ENCODE measurements around the gene MFSD12.
"Not testable (repeated sequence)": the region's sequence is repeated elsewhere in the genome, so short reads cannot be mapped to it uniquely, and the experiment has no call there.

The MFSD12 gene

DNA sequence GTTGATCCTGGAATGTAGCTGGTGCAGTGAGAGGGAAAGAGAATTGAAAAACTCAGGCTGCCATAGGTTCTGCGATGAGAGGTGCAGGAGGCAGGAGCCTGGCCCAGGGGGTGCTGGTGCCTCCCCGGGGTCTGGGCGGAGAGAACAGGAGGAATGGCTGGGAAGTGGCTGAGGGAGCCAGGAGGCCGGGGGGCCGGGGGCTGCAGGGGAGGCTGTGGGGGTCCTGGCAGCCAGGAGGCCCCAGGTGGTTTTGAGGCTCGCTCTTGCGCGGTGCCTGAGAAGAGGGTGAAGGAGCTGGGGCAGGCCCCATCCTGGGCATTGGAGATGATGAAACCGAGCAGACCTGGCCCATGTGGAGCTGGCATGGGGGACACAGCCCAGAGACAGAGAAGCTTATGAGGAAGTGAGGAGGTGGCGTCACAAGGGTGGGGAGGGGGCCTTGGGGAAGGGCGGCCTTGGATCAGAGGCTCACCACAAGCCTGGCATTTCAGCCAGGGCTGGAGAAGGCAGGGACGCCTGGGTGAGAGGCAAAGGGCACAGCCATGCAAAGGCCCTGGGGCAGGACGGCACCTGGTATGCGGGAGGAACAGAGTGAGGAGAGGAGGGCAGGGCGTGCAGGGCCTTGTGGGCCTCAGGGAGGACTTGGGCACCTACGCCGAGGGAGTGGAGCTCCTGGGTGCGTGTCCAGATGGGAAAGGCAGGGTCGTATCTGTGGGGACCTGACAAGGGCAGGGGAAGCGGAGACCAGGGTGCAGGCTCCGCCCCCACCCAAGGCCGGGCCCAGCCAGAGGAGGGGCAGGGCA lies 19.7 kb downstream of the MFSD12 start:
- H3K4me3 ChIP-seq (ENCODE audit: low read depth, low read length), result no peak overlapping the region

DNA sequence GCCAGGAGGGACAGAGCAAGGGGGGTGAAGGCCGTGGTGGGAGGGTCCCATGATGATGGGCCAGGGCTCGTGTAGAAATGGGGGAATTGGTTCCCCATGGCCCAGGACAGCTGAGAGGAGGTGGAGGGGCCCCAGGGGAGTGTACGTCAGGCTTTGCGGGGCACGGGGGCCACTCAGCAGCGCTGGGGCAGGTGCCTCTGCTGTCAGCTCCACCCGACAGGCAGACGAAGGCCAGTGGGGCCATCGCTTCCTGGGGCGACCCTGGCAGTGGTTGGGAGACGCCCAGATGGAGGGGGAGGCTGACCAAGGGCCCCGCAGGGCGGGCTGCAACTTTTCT lies 20.3 kb downstream of the MFSD12 start:
- H3K4me3 ChIP-seq (ENCODE audit: low read depth, low read length), result no peak overlapping the region

DNA sequence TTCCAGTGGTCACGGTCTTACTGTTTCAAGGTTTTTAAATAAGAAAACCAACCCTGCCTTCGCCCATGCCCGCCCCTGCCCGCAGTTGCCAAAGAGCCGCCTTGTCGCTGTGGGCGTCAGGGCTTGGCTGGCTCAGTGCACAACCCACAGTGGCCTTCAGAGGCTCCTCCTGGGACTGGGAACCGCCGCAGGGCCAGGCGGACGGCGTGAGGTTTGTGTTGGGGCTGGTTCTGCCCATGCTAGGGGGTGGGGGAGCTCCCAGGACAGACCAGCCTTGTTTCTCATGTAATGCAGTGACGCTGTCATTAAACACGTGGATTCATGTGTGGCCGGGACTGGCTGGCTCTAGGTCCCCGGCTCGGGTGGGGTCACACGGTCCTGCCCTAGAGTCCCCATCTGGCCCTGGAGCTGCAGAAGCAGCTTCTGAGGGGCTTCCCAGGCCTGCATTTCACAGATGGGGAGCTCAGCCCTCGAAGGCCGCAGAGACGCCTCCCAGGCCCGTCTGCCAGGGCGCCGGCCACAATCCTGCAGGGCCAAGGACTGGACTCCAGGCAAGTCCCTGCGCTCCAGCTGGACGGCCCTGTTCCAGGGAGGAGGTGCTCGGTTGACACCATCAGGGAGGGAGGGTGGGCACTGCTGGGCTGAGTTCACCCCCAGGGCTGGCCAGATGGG lies 20.8 kb downstream of the MFSD12 start:
- no peak overlapping the region for H3K4me3 ChIP-seq (ENCODE audit: low read depth, low read length)

DNA sequence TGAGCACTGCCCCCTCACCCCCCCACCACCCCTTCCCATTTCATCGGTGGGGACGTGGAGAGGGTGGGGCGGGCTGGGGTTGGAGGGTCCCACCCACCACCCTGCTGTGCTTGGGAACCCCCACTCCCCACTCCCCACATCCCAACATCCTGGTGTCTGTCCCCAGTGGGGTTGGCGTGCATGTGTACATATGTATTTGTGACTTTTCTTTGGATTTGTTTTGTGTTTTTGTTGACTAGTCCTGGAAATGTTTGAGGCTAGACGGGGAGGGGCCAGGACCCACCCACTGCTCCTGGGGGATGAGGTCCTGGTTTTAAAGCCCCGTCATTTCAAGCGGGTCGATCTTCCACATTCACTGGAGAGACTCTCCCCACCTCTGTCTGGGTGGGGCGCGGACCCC lies 21.4 kb downstream of the MFSD12 start:
- no peak overlapping the region for H3K4me3 ChIP-seq (ENCODE audit: low read depth, low read length)

DNA sequence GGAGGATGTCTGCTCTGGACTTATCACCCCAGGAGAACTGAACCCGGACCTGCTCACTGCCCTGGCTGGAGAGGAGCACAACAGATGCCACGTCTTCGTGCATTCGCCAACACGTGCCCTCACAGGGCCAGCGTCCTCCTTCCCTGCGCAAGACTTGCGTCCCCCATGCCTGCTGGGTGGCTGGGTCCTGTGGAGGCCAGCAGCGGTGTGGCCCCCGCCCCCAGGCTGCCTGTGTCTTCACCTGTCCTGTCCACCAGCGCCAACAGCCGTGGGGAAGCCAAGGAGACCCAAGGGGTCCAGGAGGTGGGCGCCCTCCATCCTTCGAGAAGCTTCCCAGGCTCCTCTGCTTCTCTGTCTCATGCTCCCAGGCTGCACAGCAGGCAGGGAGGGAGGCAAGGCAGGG lies 21.8 kb downstream of the MFSD12 start:
- H3K4me3 ChIP-seq (ENCODE audit: low read depth, low read length), result no peak overlapping the region

DNA sequence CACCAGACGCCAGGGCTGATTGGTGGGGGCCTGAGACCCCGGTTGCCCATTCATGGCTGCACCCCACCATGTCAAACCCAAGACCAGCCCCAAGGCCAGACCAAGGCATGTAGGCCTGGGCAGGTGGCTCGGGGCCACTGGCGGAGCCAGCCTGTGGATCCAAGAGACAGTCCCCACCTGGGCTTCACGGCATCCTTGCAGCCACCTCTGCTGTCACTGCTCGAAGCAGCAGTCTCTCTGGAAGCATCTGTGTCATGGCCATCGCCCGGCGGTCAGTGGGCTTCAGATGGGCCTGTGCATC lies 22.2 kb downstream of the MFSD12 start:
- H3K4me3 ChIP-seq (ENCODE audit: low read depth, low read length), result no peak overlapping the region

DNA sequence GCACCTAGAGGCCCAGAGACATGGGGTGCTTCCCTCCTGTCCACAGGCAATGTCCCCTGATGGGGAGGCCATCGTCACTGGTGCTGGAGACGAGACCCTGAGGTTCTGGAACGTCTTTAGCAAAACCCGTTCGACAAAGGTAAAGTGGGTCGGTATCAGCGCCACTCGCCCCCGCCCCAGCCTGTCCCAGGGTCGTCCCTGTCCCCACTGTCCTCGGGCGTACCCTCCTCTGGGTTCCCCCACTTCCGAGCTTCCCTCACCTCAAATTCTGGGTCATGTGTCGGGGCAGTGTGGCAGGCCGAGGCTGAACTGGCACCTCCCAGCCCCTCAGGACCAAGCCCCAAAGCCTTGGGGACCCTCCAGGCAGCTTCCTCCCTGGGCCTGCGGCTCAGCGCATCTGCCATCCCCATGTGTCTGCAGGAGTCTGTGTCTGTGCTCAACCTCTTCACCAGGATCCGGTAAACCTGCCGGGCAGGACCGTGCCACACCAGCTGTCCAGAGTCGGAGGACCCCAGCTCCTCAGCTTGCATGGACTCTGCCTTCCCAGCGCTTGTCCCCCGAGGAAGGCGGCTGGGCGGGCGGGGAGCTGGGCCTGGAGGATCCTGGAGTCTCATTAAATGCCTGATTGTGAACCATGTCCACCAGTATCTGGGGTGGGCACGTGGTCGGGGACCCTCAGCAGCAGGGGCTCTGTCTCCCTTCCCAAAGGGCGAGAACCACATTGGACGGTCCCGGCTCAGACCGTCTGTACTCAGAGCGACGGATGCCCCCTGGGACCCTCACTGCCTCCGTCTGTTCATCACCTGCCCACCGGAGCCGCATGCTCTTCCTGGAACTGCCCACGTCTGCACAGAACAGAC lies 22.8 kb downstream of the MFSD12 start:
- H3K4me3 ChIP-seq (ENCODE audit: low read depth, low read length), result no peak overlapping the region

DNA sequence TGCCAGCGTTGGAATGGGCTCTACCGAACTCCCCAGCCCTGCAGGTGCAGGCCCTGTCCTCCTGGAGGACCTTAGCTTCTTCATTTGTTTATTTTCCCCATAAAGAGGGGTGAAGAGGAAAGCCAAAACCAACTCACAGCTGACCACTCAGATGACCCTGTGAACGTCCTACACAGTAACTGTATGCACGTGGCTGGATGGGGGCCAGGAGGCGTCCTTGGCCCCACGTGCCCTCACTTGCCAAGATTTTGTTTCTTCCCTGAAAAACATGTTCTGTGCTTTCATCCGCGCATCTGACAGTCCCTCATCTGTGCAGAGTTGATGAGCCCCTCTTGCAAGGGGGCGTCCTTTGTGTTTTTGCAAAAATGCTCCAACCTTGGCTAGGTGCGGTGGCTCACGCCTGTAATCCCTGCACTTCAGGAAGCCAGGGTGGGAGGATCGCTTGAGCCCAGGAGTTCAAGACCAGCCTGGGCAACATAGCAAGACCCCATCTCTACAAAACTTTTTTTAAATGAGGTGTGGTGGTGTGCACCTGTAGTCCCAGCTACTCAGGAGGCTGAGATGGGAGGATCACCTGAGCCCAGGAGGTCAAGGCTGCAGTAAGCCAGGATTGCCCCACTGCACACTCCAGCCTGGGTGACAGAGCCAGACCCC lies 23.7 kb downstream of the MFSD12 start:
- no peak overlapping the region for H3K4me3 ChIP-seq (ENCODE audit: low read depth, low read length)

DNA sequence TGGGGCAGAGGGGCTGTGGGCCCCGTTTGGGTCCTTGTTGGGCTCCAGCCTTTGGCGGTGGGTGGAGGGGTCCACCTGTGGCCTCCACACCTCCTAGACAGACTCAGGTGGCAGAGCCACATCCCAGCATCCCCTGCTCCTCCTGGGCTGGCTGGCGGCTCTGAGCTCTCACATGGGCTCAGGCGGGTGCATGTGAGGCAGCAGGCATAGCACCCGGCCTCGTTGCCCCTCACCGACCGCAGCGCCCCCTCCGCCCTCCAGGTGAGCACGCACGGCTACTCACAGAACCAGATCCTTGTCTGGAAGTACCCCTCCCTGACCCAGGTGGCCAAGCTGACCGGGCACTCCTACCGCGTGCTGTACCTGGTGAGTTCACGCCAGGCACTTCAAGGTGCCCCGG lies 24.4 kb downstream of the MFSD12 start:
- no peak overlapping the region for H3K4me3 ChIP-seq (ENCODE audit: low read depth, low read length)

DNA sequence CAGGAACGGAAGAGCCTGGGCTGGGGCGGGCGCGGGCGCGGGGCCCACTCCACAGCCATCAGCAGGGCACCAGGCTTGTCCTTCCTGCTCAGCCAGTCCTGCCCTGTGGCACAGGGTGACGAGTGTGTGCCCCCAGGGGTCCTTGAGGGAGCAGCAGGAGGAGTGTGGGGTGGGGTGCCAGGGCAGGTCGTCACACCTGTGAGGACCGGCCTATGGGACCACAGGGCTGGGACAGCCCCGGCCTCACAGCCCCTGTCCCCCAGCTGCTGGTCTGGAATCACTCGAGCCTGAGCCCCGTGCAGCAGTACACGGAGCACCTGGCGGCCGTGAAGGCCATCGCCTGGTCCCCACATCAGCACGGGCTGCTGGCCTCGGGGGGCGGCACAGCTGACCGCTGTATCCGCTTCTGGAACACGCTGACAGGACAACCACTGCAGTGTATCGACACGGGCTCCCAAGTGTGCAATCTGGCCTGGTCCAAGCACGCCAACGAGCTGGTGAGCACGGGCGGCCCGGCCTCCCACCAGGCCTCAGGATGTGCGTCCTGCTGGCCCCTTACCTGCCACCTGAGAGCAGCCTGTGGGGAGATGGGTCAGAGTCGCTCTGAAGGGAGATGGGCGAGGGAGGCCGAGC lies 25.1 kb downstream of the MFSD12 start:
- H3K4me3 ChIP-seq (ENCODE audit: low read depth, low read length), result no peak overlapping the region

DNA sequence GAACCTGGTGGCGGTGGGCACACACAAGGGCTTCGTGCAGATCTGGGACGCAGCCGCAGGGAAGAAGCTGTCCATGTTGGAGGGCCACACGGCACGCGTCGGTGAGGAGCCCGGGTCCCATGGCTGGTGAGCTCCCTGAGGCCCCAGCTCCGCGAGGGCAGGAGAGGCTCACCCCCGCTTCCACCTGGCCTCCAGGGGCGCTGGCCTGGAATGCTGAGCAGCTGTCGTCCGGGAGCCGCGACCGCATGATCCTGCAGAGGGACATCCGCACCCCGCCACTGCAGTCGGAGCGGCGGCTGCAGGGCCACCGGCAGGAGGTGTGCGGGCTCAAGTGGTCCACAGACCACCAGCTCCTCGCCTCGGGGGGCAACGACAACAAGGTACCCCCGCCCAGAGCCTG lies 25.7 kb downstream of the MFSD12 start:
- no peak overlapping the region for H3K4me3 ChIP-seq (ENCODE audit: low read depth, low read length)

DNA sequence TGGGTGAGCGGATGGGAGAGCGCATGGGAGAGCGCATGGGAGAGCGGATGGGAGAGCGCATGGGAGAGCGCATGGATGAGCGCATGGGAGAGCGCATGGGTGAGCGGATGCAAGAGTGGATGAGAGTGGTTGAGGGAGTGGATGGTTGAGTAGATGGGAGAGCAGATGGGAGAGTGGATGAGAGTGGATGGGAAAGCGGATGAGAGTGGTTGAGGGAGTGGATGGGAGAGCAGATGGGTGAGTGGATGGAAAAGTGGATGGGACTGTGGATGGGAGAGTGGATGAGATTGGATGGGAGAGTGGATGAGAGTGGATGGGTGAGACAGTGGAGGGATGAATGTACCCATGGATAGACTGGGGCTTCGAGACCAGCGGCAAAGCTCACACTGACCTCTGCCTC lies 27.0 kb downstream of the MFSD12 start:
- no peak overlapping the region for H3K4me3 ChIP-seq (ENCODE audit: low read depth, low read length)

DNA sequence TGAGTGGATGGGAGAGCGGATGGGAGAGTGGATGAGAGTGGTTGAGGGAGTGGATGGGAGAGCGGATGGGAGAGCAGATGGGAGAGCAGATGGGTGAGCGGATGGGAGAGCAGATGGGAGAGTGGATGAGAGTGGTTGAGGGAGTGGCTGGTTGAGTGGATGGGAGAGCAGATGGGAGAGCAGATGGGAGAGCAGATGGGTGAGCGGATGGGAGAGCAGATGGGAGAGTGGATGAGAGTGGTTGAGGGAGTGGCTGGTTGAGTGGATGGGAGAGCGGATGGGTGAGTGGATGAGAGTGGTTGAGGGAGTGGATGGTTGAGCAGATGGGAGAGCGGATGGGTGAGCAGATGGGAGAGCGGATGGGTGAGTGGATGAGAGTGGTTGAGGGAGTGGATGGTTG lies 28.1 kb downstream of the MFSD12 start:
- not testable (repeated sequence) for H3K4me3 ChIP-seq (ENCODE audit: low read depth, low read length)

DNA sequence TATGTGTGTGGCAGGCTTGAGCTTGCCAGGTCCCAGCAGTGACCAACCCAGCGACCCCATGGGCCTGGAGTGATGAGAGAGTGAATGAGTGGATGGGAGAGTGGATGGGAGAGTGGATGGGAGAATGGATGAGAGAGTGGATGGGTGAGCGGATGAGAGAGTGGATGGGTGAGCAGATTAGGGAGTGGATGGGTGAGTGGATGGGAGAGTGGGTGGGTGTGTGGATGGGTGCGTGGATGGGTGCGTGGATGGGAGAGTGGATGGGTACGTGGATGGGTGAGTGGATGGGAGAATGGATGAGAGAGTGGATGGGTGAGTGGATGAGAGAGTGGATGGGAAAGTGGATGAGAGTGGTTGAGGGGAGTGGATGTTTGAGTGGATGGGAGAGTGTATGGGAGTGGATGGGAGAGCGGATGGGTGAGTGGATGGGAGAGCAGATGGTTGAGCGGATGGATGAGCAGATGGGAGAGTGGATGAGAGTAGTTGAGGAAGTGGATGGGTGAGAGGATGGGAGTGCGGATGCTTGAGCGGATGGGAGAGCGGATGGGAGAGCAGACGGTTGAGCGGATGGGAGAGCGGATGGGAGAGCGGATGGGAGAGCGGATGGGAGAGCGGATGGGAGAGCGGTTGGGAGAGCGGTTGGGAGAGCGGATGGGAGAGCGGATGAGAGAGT lies 28.7 kb downstream of the MFSD12 start:
- H3K4me3 ChIP-seq (ENCODE audit: low read depth, low read length), result no peak overlapping the region

DNA sequence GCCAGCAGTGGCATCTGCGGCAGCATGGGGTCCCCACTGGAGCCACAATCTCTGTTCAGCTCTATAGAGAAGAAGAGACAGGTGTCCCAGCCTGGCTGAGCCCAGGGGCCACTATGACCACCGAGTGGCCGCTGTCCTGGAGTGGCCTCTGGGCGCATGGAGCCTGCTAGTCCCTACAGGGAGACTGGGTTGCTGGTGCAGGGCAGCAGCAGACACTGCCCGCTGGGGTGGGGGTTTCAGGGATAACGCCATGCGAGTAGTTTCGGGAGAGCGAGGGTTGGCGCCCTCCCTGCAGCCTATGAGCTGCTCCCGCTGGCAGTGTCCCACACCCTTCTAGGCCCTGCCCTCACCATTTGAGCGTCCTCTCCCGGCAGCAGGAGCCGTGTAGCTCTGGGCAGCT lies 29.3 kb downstream of the MFSD12 start:
- no peak overlapping the region for H3K4me3 ChIP-seq (ENCODE audit: low read depth, low read length)

DNA sequence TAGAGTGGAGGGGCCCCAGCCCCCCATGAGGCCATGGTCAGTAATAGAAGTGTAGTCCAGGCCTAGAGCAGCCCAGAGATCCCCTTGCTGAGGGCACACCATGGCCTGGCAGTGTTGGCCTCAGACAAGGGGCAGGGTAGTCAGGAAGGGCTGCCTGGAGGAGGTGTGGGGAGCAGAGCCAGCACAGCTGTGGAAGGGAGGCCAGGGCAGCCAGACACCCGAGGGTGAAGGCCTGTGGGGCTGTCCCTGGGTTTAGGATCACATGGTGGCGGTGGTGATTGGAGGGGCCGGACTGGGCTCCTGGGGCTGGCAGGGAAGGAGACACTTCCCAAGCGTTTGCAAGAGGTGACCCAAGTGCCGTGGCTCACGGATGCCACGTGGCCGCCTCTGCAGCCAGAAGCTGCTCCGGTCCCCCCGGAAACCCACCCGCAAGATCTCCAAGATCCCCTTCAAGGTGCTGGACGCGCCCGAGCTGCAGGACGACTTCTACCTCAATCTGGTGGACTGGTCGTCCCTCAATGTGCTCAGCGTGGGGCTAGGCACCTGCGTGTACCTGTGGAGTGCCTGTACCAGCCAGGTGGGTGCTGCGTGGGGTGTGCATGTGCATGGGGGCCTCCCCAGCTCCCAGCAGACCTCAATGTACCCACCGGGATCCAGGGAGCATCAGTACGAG lies 30.0 kb downstream of the MFSD12 start:
- no peak overlapping the region for H3K4me3 ChIP-seq (ENCODE audit: low read depth, low read length)

DNA sequence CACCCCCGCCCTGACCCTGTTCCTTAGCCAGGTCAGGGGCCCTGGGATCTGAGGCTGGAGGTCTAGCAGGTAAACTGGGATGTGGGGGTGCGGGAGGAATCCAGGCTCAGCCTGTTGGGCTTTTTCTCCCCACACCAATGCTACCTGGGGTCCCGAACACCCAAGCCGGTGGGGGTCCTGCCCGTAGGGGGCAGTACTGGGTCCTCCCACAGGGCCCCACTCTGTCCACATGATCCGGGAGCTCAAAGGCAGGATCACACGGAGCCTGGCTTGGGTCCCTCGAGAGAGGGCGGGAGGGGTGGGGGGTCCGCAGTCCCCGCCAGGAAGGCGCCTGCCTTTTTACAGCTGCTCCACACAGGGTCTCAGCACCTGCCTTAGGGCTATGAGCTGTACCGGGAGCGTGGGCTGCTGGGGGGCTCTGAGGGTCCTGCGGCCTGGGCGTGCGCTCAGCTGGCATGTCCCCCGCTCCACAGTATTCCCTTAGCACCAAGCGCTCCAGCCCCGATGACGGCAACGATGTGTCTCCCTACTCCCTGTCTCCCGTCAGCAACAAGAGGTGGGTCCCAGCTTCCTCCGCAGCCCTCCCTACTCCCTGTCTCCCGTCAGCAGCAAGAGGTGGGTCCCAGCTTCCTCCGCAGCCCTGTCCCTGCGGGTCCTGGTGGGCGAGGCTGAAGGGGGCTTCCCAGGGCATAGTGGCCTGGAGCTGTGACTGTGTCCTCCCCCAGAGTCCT lies 30.7 kb downstream of the MFSD12 start:
- H3K4me3 ChIP-seq (ENCODE audit: low read depth, low read length), result no peak overlapping the region

DNA sequence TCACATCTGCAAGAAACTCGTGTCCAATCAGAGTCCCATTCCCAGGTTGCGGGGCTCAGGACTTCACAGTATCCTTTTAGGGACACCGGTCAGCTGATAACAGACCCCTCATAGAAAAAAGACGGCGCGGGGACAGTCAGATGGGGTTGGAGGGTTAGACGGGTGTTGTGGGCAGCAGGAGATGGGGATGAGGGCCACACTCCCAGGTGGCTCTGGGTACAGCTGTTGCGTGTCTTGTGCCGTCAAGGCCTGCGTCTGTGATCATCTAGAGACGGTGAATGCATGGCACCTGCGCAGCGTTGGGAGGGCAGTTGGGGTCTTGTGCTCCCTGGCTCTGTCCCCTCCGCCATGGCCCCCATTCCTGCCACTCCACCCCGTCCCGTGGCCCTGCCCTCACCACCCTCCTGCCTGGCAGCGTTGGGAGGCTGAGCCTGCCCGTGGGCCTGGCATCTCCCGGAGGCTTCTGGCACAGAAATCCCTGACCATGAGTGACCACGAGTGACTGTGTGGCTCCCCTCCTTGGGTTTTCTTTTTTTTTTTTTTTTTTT lies 32.4 kb downstream of the MFSD12 start:
- H3K4me3 ChIP-seq (ENCODE audit: low read depth, low read length), result no peak overlapping the region
